ENCODE results near the gene SKI.
A peak's percentile ranks its signal among the peaks of the same experiment; 100 is the strongest.

GRCh38 chr1:2229037-2229864 is 1.1 kb downstream of the SKI start:
- TF ChIP-seq, protein P1, sequence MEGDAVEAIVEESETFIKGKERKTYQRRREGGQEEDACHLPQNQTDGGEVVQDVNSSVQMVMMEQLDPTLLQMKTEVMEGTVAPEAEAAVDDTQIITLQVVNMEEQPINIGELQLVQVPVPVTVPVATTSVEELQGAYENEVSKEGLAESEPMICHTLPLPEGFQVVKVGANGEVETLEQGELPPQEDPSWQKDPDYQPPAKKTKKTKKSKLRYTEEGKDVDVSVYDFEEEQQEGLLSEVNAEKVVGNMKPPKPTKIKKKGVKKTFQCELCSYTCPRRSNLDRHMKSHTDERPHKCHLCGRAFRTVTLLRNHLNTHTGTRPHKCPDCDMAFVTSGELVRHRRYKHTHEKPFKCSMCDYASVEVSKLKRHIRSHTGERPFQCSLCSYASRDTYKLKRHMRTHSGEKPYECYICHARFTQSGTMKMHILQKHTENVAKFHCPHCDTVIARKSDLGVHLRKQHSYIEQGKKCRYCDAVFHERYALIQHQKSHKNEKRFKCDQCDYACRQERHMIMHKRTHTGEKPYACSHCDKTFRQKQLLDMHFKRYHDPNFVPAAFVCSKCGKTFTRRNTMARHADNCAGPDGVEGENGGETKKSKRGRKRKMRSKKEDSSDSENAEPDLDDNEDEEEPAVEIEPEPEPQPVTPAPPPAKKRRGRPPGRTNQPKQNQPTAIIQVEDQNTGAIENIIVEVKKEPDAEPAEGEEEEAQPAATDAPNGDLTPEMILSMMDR (IDR thresholded peaks at IDR 0.05), result no peak
- TF ChIP-seq POLR2AphosphoS5 (IDR thresholded peaks at IDR 0.05; ENCODE audit: insufficient read depth in 1 of 2, low read depth in 1 of 2), result peak in 1 of 2 donors; percentile 80
